Measurements from ENCODE around the gene CEPT1. TPM values are rescaled to one million over a fixed set of nuclear protein-coding genes. Genes with fewer than 3 reads are reported as not detected.

Gene CEPT1
- polyA plus RNA-seq, 3 donors = 20.8 to 44.3 (median 26.9) TPM

GRCh38 chr1:111097356-111098099 lies 42.5 kb upstream of the CEPT1 start:
- H3K4me3 Mint-ChIP-seq = no peak overlapping the region
- Histone ChIP-seq H3K36me3 (replicated peaks in 1 of 2; ENCODE audit: control insufficient read depth in 1 of 2, insufficient read depth in 2 of 2, low read length in 2 of 2) (no peaks in the 10 kb centered on the region), H2AFZ (ENCODE audit: insufficient read depth, low read depth, low read length, poor library complexity, severe bottlenecking) (no peak overlapping the region), H3K9ac (ENCODE audit: insufficient read depth, low read length, poor library complexity, severe bottlenecking) (no peak overlapping the region), H3K4me1 (ENCODE audit: control insufficient read depth in 1 of 2, insufficient read depth in 2 of 2, low read length in 2 of 2) (no peaks in the 10 kb centered on the region), H3K27ac (ENCODE audit: low read depth in 1 of 2, low read length in 2 of 2) (no peak overlapping the region), H3K9me3 (replicated peaks in 1 of 2; ENCODE audit: control insufficient read depth in 1 of 2, insufficient read depth in 1 of 2, low read length in 2 of 2) (peaks cover 0 to 17% of the 10 kb centered on the region in 2 donors), H3K4me2 (replicated peaks; ENCODE audit: extremely low read depth, low read length, poor library complexity, severe bottlenecking) (no peak overlapping the region), H3K4me3 (replicated peaks in 1 of 3; ENCODE audit: low read depth in 2 of 3, low read length in 3 of 3) (no peak overlapping the region), H3K27me3 (ENCODE audit: control insufficient read depth in 2 of 2, insufficient read depth in 2 of 2, low read length in 2 of 2) (no peaks in the 10 kb centered on the region), H3K79me2 (ENCODE audit: insufficient read depth, low read length) (no peaks in the 10 kb centered on the region), H4K20me1 (ENCODE audit: insufficient read depth, low read length) (no peaks in the 10 kb centered on the region)
- WGBS (ENCODE audit: insufficient coverage) = 95% methylated on average over 1 of the region's 2 CpGs
- intact Hi-C loops (cut with micrococcal nuclease) = no loop called here
- no peak overlapping the region for H3K27ac Mint-ChIP-seq
- TF ChIP-seq CTCF (IDR thresholded peaks at IDR 0.05) = no peak
- peaks cover 27 to 48% (median 44%) of the 10 kb centered on the region in 7 donors for H3K9me3 Mint-ChIP-seq
- H3K4me1 Mint-ChIP-seq = peaks cover 2% of the 10 kb centered on the region
- no peak for DNase-seq
- peaks cover 2 to 4% (median 3%) of the 10 kb centered on the region in 3 donors for H3K27me3 Mint-ChIP-seq (ENCODE audit: low read depth in 3 of 3)
- H3K36me3 Mint-ChIP-seq = no peaks in the 10 kb centered on the region

GRCh38 chr1:111099289-111099688 lies 40.7 kb upstream of the CEPT1 start:
- no peak overlapping the region for H3K27ac ChIP-seq (ENCODE audit: low read depth in 1 of 2, low read length in 2 of 2)
- no peaks in the 10 kb centered on the region for H3K36me3 ChIP-seq (replicated peaks in 1 of 2; ENCODE audit: control insufficient read depth in 1 of 2, insufficient read depth in 2 of 2, low read length in 2 of 2)
- no peak overlapping the region for H3K4me2 ChIP-seq (replicated peaks; ENCODE audit: extremely low read depth, low read length, poor library complexity, severe bottlenecking)
- 100% methylated on average over 1 of the region's 1 CpG for WGBS (ENCODE audit: insufficient coverage)
- H4K20me1 ChIP-seq (ENCODE audit: insufficient read depth, low read length) = no peaks in the 10 kb centered on the region
- no peak for TF ChIP-seq CTCF (IDR thresholded peaks at IDR 0.05)
- H3K4me1 Mint-ChIP-seq = peaks cover 2% of the 10 kb centered on the region
- peaks cover 0 to 19% of the 10 kb centered on the region in 2 donors for H3K9me3 ChIP-seq (replicated peaks in 1 of 2; ENCODE audit: control insufficient read depth in 1 of 2, insufficient read depth in 1 of 2, low read length in 2 of 2)
- peaks cover under 1 to 4% (median 2%) of the 10 kb centered on the region in 3 donors for H3K27me3 Mint-ChIP-seq (ENCODE audit: low read depth in 3 of 3)
- H3K4me3 ChIP-seq (replicated peaks in 1 of 3; ENCODE audit: low read depth in 2 of 3, low read length in 3 of 3) = no peak overlapping the region
- no peaks in the 10 kb centered on the region for H3K4me1 ChIP-seq (ENCODE audit: control insufficient read depth in 1 of 2, insufficient read depth in 2 of 2, low read length in 2 of 2)
- H3K4me3 Mint-ChIP-seq = no peak overlapping the region
- H2AFZ ChIP-seq (ENCODE audit: insufficient read depth, low read depth, low read length, poor library complexity, severe bottlenecking) = no peak overlapping the region
- intact Hi-C loops (cut with micrococcal nuclease) = no loop called here
- DNase-seq = no peak
- peaks cover 19 to 37% (median 32%) of the 10 kb centered on the region in 7 donors for H3K9me3 Mint-ChIP-seq
- no peaks in the 10 kb centered on the region for H3K79me2 ChIP-seq (ENCODE audit: insufficient read depth, low read length)
- no peak overlapping the region for H3K27ac Mint-ChIP-seq
- no peaks in the 10 kb centered on the region for H3K27me3 ChIP-seq (ENCODE audit: control insufficient read depth in 2 of 2, insufficient read depth in 2 of 2, low read length in 2 of 2)
- H3K9ac ChIP-seq (ENCODE audit: insufficient read depth, low read length, poor library complexity, severe bottlenecking) = no peak overlapping the region
- H3K36me3 Mint-ChIP-seq = no peaks in the 10 kb centered on the region

Measured in CD14-positive monocyte (primary cell).